CD14-positive monocyte (primary cell): ENCODE data around the gene HTR1D. TPM values are rescaled to one million over a fixed set of nuclear protein-coding genes. Genes with fewer than 3 reads are reported as not detected.
"Not testable (repeated sequence)": the region's sequence is repeated elsewhere in the genome, so short reads cannot be mapped to it uniquely, and the experiment has no call there.

Source experiments
- DNase-seq, 3 donors: peaks; one replicate each; pipeline ENCODE4 v3.0.0-alpha.2; 2011 to 2022
- H2AFZ ChIP-seq: 2 replicates; pipeline ENCODE4 v1.6.0; 2012; ENCODE audit warnings: mild to moderate bottlenecking, low read depth, low read length, inconsistent platforms; ENCODE audit not compliant: insufficient read depth, poor library complexity, severe bottlenecking
- H3K27ac ChIP-seq, 2 donors: 1 replicate in 1 of 2; 2 replicates in 1 of 2; pipeline ENCODE4 v1.5.1; 2012 to 2013; ENCODE audit warnings: low read length in 2 of 2, control low read depth in 1 of 2, inconsistent platforms in 1 of 2, low read depth in 1 of 2, mild to moderate bottlenecking in 1 of 2
- H3K27me3 ChIP-seq, 2 donors: one replicate each; pipeline versions ENCODE4 v1.6.0 to v1.6.1; 2011 to 2013; ENCODE audit warnings: low read length in 2 of 2; ENCODE audit not compliant: control insufficient read depth in 2 of 2, insufficient read depth in 2 of 2
- H3K36me3 ChIP-seq, 2 donors: replicated peaks in 1 of 2; 1 replicate in 1 of 2; 2 replicates in 1 of 2; pipeline versions ENCODE4 v1.5.1 to v1.6.1; 2012 to 2013; ENCODE audit warnings: low read length in 2 of 2, control low read depth in 1 of 2, inconsistent platforms in 1 of 2, mild to moderate bottlenecking in 1 of 2; ENCODE audit not compliant: insufficient read depth in 2 of 2, control insufficient read depth in 1 of 2
- H3K4me1 ChIP-seq, 2 donors: 1 replicate in 1 of 2; 2 replicates in 1 of 2; pipeline versions ENCODE4 v1.5.1 to v1.6.1; 2012 to 2013; ENCODE audit warnings: low read length in 2 of 2, control low read depth in 1 of 2, inconsistent platforms in 1 of 2, mild to moderate bottlenecking in 1 of 2, moderate library complexity in 1 of 2; ENCODE audit not compliant: insufficient read depth in 2 of 2, control insufficient read depth in 1 of 2
- H3K4me2 ChIP-seq: replicated peaks from 2 replicates; pipeline ENCODE3; 2012; ENCODE audit warnings: low read length, moderate library complexity, mild to moderate bottlenecking; ENCODE audit not compliant: poor library complexity, severe bottlenecking; ENCODE audit errors: extremely low read depth
- H3K4me3 ChIP-seq, 3 experiments: fragments of 200-600 bp in 1 of 3; sonication (generic) in 1 of 3; replicated peaks in 1 of 3; 1 replicate in 2 of 3; 2 replicates in 1 of 3; pipeline ENCODE4 v1.5.1; 2011 to 2013; ENCODE audit warnings: low read length in 3 of 3, mild to moderate bottlenecking in 3 of 3, control low read depth in 2 of 3, low read depth in 2 of 3, inconsistent platforms in 1 of 3, moderate library complexity in 1 of 3
- H3K79me2 ChIP-seq: 2 replicates; pipeline ENCODE4 v1.6.0; 2012; ENCODE audit warnings: mild to moderate bottlenecking, control low read depth, inconsistent platforms, low read length, moderate library complexity; ENCODE audit not compliant: insufficient read depth
- H3K9ac ChIP-seq: 2 replicates; pipeline ENCODE4 v1.6.0; 2017; ENCODE audit warnings: low read length, mild to moderate bottlenecking; ENCODE audit not compliant: insufficient read depth, poor library complexity, severe bottlenecking
- H3K9me3 ChIP-seq, 2 donors: replicated peaks in 1 of 2; 1 replicate in 1 of 2; 2 replicates in 1 of 2; pipeline versions ENCODE4 v1.5.1 to v1.6.1; 2012 to 2013; ENCODE audit warnings: low read length in 2 of 2, control low read depth in 1 of 2; ENCODE audit not compliant: control insufficient read depth in 1 of 2, insufficient read depth in 1 of 2
- H4K20me1 ChIP-seq: 2 replicates; pipeline ENCODE4 v1.6.0; 2012; ENCODE audit warnings: mild to moderate bottlenecking, low read length, control low read depth, moderate library complexity; ENCODE audit not compliant: insufficient read depth
- H3K27ac Mint-ChIP-seq, 7 donors: one replicate each; pipeline ENCODE4 v1.8.0; 2020; ENCODE audit warnings: mild to moderate bottlenecking in 7 of 7, mixed read lengths in 7 of 7, moderate library complexity in 6 of 7, inconsistent platforms in 2 of 7
- H3K27me3 Mint-ChIP-seq, 3 donors: one replicate each; pipeline ENCODE4 v1.8.0; 2021 to 2022; ENCODE audit warnings: low read depth in 3 of 3, mild to moderate bottlenecking in 3 of 3, mixed read lengths in 3 of 3, moderate library complexity in 3 of 3, inconsistent platforms in 1 of 3
- H3K36me3 Mint-ChIP-seq, 2 donors: one replicate each; pipeline ENCODE4 v1.8.0; 2020; ENCODE audit warnings: mixed read lengths in 2 of 2, inconsistent platforms in 1 of 2, mild to moderate bottlenecking in 1 of 2
- H3K4me1 Mint-ChIP-seq: one replicate; pipeline ENCODE4 v1.8.0; 2020; ENCODE audit warnings: mild to moderate bottlenecking, mixed read lengths
- H3K4me3 Mint-ChIP-seq, 2 donors: one replicate each; pipeline ENCODE4 v1.8.0; 2020; ENCODE audit warnings: mild to moderate bottlenecking in 2 of 2, mixed read lengths in 2 of 2, moderate library complexity in 1 of 2
- H3K9me3 Mint-ChIP-seq, 7 donors: one replicate each; pipeline ENCODE4 v1.8.0; 2020 to 2022; ENCODE audit warnings: mixed read lengths in 7 of 7, mild to moderate bottlenecking in 6 of 7, moderate library complexity in 6 of 7, inconsistent platforms in 2 of 7
- WGBS: methylation state at CpG from one replicate; pipeline ENCODE4 v1.1.5; 2013; ENCODE audit warnings: missing lambda C conversion rate; ENCODE audit not compliant: insufficient coverage; 5-methylcytosine and 5-hydroxymethylcytosine counted together
- intact Hi-C, 2 donors: fragments of 100-400 bp; cut with micrococcal nuclease; formaldehyde crosslinking; loops; one replicate each; pipeline versions ENCODE4 v1.15.0 to v1.15.1; 2023
- polyA plus RNA-seq, 3 donors: library from polyadenylated mRNA; depleted of rRNA in 1 of 3; unstranded in 2 of 3; stranded (reverse) in 1 of 3; fragments of 300-500 nt in 2 of 3; fragments of >200 nt in 1 of 3; fragmentation: Illumina TruSeq in 2 of 3; gene quantifications; 1 replicate in 2 of 3; 2 replicates in 1 of 3; pipeline ENCODE4 v1.2.3, GENCODE V29; 2012 to 2021
- TF ChIP-seq, protein P1 (sequence below): fragments of 200-600 bp; IDR thresholded peaks from one replicate; pipeline ENCODE4 v1.8.0; 2022; ENCODE audit warnings: antibody characterized with exemption, mild to moderate bottlenecking

Gene HTR1D
- polyA plus RNA-seq, 3 donors: not detected

DNA sequence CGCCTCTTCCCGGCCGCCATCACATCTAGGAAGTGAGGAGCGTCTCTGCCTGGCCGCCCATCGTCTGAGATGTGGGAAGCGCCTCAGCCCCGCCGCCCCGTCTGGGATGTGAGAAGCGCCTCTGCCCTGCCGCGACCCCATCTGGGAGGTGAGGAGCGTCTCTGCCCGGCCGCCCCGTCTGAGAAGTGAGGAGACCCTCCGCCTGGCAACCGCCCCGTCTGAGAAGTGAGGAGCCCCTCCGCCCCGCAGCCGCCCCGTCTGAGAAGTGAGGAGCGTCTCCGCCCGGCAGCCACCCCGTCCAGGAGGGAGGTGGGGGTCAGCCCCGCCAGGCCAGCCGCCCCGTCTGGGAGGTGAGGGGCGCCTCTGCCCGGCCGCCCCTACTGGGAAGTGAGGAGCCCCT is 40.1 kb upstream of the HTR1D start:
- H3K79me2 ChIP-seq, H3K4me1 Mint-ChIP-seq, H3K4me3 Mint-ChIP-seq, H3K4me1 ChIP-seq, H3K36me3 Mint-ChIP-seq, H3K36me3 ChIP-seq, H3K9ac ChIP-seq, H3K27me3 Mint-ChIP-seq, H4K20me1 ChIP-seq, H2AFZ ChIP-seq, DNase-seq, H3K9me3 ChIP-seq, H3K27me3 ChIP-seq, H3K27ac Mint-ChIP-seq, intact Hi-C loops, H3K4me3 ChIP-seq, H3K27ac ChIP-seq, H3K4me2 ChIP-seq: not testable (repeated sequence)
- H3K9me3 Mint-ChIP-seq: peaks cover 0 to 15% (median 2%) of the 10 kb centered on the region in 7 donors
- 96% methylated on average over 20 of the region's 34 CpGs for WGBS

DNA sequence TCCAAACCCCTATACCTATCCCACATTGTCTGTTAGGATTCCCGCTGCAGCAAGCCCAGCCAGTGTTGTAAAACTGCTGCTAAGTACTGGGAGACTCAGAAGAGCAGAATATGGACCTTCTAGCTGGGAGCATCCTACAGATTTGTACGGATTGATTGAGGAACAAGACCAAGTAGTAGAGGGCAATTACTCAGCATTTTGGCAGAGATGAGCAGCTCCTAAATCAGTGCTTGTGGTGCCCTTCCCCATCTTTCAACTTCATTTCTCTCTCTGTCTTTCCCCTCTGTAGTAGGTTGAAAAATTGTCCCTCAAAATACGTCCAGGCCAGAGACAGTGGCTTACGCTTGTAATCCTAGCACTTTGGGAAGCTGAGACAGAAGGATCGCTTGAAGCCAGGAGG is 37.3 kb upstream of the HTR1D start:
- no peaks in the 10 kb centered on the region for H3K27me3 ChIP-seq
- no peak overlapping the region for H2AFZ ChIP-seq
- H3K9me3 Mint-ChIP-seq: peaks cover 0 to 9% (median 2%) of the 10 kb centered on the region in 7 donors
- TF ChIP-seq, protein P1, sequence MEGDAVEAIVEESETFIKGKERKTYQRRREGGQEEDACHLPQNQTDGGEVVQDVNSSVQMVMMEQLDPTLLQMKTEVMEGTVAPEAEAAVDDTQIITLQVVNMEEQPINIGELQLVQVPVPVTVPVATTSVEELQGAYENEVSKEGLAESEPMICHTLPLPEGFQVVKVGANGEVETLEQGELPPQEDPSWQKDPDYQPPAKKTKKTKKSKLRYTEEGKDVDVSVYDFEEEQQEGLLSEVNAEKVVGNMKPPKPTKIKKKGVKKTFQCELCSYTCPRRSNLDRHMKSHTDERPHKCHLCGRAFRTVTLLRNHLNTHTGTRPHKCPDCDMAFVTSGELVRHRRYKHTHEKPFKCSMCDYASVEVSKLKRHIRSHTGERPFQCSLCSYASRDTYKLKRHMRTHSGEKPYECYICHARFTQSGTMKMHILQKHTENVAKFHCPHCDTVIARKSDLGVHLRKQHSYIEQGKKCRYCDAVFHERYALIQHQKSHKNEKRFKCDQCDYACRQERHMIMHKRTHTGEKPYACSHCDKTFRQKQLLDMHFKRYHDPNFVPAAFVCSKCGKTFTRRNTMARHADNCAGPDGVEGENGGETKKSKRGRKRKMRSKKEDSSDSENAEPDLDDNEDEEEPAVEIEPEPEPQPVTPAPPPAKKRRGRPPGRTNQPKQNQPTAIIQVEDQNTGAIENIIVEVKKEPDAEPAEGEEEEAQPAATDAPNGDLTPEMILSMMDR: no peak
- H3K27ac ChIP-seq: no peak overlapping the region
- H3K4me3 Mint-ChIP-seq: no peak overlapping the region
- no peak overlapping the region for H3K9ac ChIP-seq
- no peak overlapping the region for H3K4me2 ChIP-seq
- DNase-seq: no peak
- peaks cover 3 to 5% (median 4%) of the 10 kb centered on the region in 3 donors for H3K27me3 Mint-ChIP-seq
- H3K79me2 ChIP-seq: no peaks in the 10 kb centered on the region
- intact Hi-C loops: no loop called here
- no peaks in the 10 kb centered on the region for H3K4me1 Mint-ChIP-seq
- H3K36me3 ChIP-seq: no peaks in the 10 kb centered on the region
- WGBS: 100% methylated on average over 3 of the region's 5 CpGs
- H3K36me3 Mint-ChIP-seq: no peaks in the 10 kb centered on the region
- H3K9me3 ChIP-seq: no peaks in the 10 kb centered on the region
- no peaks in the 10 kb centered on the region for H3K4me1 ChIP-seq
- no peaks in the 10 kb centered on the region for H4K20me1 ChIP-seq
- H3K4me3 ChIP-seq: no peak overlapping the region
- no peak overlapping the region for H3K27ac Mint-ChIP-seq
